ENCODE data around the gene IKZF4.

Gene IKZF4

DNA sequence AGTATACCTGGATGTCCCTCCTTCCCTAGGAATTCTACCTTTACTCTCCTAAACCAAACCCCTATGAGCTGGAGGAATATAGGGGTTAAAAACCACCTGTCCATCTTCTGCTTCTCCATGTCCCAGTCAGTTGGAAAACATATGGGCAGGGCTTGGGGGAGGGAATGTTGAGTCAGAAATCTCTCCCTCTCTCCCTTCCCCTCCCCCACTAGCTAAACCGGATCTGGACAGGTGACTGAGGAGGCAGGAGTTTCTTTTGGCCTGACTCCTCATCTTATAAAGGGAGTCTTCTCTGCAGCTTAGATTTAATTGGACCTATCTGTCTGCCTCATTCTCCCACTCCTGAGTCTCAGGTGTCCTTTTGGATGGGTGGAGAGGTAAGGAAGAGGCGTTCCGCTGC lies 65.3 kb downstream of the IKZF4 start:
- DNase-seq, result no peak

DNA sequence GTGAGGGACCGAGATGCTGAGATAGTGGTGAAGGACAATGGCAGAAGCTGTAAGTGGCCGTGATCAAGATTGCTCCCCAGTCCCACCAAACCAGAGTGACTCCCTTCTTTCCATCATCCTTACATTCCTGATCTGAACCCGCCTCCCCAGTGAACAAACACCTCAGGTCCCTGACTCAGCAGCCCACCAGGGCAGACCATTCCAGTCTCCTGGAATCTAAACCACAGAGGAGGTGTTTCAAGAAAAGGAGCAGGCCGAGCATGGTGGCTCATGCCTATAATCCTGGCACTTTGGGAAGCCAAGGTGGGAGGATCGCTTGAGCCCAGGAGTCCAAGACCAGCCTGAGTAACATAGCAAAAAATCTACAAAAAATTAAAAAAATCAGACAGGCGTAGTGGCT lies 65.8 kb downstream of the IKZF4 start:
- DNase-seq, result no peak

DNA sequence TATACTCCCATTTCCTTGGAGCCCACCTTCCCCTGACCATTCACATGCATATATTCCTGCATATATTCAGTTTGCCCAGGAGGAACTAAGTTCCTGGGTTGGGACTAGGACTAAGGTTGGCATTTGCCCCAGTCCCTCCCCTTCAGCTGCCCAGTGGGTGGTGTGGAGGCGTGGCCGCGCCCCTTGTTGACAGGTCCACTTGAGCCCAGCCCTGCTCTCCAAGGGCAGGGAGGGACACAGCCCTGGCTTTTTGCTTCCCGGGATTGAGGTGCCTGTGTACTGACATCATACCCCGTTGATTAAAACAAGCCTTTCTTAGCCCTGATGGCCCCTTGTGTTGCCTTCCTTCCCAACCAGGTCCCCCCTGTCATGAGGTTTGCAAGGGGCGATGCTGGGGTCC lies 66.4 kb downstream of the IKZF4 start:
- DNase-seq, result no peak
